H1 (cell line): Measurements from ENCODE around the gene TTC3. TPM values are rescaled to one million over a fixed set of nuclear protein-coding genes. Genes with fewer than 3 reads are reported as not detected.

Source experiments
- CTCF ChIA-PET: fragments of 300-600 bp; sonication (Branson Sonifier 250); formaldehyde crosslinking; loops from one replicate; lab custom pipeline; 2021; ENCODE audit not compliant: partially characterized antibody; lab: Charles Lee
- POLR2A ChIA-PET: fragments of 300-600 bp; sonication (Branson Sonifier 250); formaldehyde crosslinking; loops from one replicate; lab custom pipeline; 2021; ENCODE audit warnings: inconsistent platforms; ENCODE audit not compliant: partially characterized antibody; lab: Charles Lee
- DNase-seq, 2 experiments: peaks; one replicate each; pipeline versions ENCODE4 v3.0.0 to v3.0.0-alpha.2; 2010 to 2022; ENCODE audit warnings: low spot score in 2 of 2, low read depth in 1 of 2, mixed read lengths in 1 of 2
- FAIRE-seq: peaks from 2 replicates; lab custom pipeline; 2011; peaks lifted over from hg19 to GRCh38; lab: Jason Lieb, UNC
- H2AFZ ChIP-seq: 2 replicates; pipeline ENCODE4 v1.8.1; 2012; ENCODE audit warnings: low read length, inconsistent platforms
- H2AK5ac ChIP-seq: 2 replicates; pipeline ENCODE4 v1.6.1; 2013; ENCODE audit warnings: low read depth, low read length
- H2BK120ac ChIP-seq: replicated peaks from 2 replicates; pipeline ENCODE3; 2013; ENCODE audit warnings: low read depth, low read length, inconsistent platforms
- H2BK12ac ChIP-seq: 2 replicates; pipeline ENCODE4 v1.6.1; 2013; ENCODE audit warnings: low read depth, low read length
- H2BK15ac ChIP-seq: 2 replicates; pipeline ENCODE4 v1.6.1; 2013; ENCODE audit warnings: low read length
- H2BK20ac ChIP-seq: 2 replicates; pipeline ENCODE4 v1.6.1; 2013; ENCODE audit warnings: low read length
- H2BK5ac ChIP-seq: 2 replicates; pipeline ENCODE4 v1.6.1; 2013; ENCODE audit warnings: low read depth, low read length
- H3K14ac ChIP-seq: 2 replicates; pipeline ENCODE4 v1.6.1; 2013; ENCODE audit warnings: inconsistent platforms; ENCODE audit not compliant: insufficient read length
- H3K18ac ChIP-seq: 2 replicates; pipeline ENCODE4 v1.6.1; 2013; ENCODE audit warnings: low read length; ENCODE audit errors: extremely low read depth
- H3K23ac ChIP-seq: 2 replicates; pipeline ENCODE4 v1.6.1; 2013; ENCODE audit warnings: inconsistent platforms; ENCODE audit not compliant: insufficient read length
- H3K23me2 ChIP-seq: 2 replicates; pipeline ENCODE4 v1.6.1; 2013; ENCODE audit warnings: low read depth, low read length
- H3K27ac ChIP-seq: 2 replicates; pipeline ENCODE4 v1.6.1; 2011; ENCODE audit warnings: low read depth, low read length, inconsistent platforms
- H3K27me3 ChIP-seq, 4 experiments: replicated peaks in 1 of 4; 1 replicate in 1 of 4; 2 replicates in 3 of 4; pipeline versions ENCODE4 v1.6.1 to v1.8.1; 2011 to 2013; ENCODE audit warnings: low read length in 3 of 4, mild to moderate bottlenecking in 3 of 4, inconsistent platforms in 2 of 4, mixed read lengths in 2 of 4, moderate library complexity in 1 of 4; ENCODE audit not compliant: control insufficient read depth in 3 of 4, insufficient read depth in 3 of 4; ENCODE audit errors: extremely low read depth in 1 of 4
- H3K36me3 ChIP-seq, 4 experiments: 2 replicates each; pipeline versions ENCODE4 v1.6.1 to v1.8.1; 2011 to 2013; ENCODE audit warnings: mild to moderate bottlenecking in 4 of 4, low read length in 3 of 4, moderate library complexity in 2 of 4, control low read depth in 1 of 4, inconsistent platforms in 1 of 4; ENCODE audit not compliant: insufficient read depth in 4 of 4, control insufficient read depth in 2 of 4
- H3K4ac ChIP-seq: replicated peaks from 2 replicates; pipeline ENCODE3; 2013; ENCODE audit warnings: low read length, low read depth, mixed read lengths, inconsistent platforms; ENCODE audit not compliant: insufficient read length
- H3K4me1 ChIP-seq, 4 experiments: replicated peaks in 1 of 4; 1 replicate in 1 of 4; 2 replicates in 3 of 4; pipeline versions ENCODE4 v1.6.1 to v1.8.1; 2011 to 2013; ENCODE audit warnings: low read length in 3 of 4, inconsistent platforms in 2 of 4, mixed read lengths in 1 of 4; ENCODE audit not compliant: insufficient read depth in 4 of 4, control insufficient read depth in 3 of 4
- H3K4me2 ChIP-seq, 2 experiments: 2 replicates each; pipeline versions ENCODE4 v1.6.1 to v1.8.1; 2011 to 2013; ENCODE audit warnings: low read depth in 2 of 2, low read length in 2 of 2, control low read depth in 1 of 2, inconsistent platforms in 1 of 2, mild to moderate bottlenecking in 1 of 2; ENCODE audit not compliant: insufficient read depth in 1 of 2
- H3K4me3 ChIP-seq, 4 experiments: fragments of 200-600, 300-600 bp in 1 of 4; sonication (generic), shearing (Covaris generic), sonication (Bioruptor Twin) in 1 of 4; 2 replicates each; pipeline versions ENCODE4 v1.5.1 to v1.8.1; 2011 to 2016; ENCODE audit warnings: low read length in 4 of 4, low read depth in 3 of 4, control low read depth in 2 of 4, inconsistent platforms in 2 of 4, mild to moderate bottlenecking in 2 of 4, mixed read lengths in 1 of 4, moderate library complexity in 1 of 4; ENCODE audit not compliant: insufficient read depth in 2 of 4; ENCODE audit errors: extremely low read depth in 1 of 4
- H3K56ac ChIP-seq: replicated peaks from 2 replicates; pipeline ENCODE3; 2013; ENCODE audit warnings: low read depth, mild to moderate bottlenecking, mixed read lengths, low read length, inconsistent platforms; ENCODE audit not compliant: insufficient read length
- H3K79me1 ChIP-seq: 2 replicates; pipeline ENCODE4 v1.6.1; 2013; ENCODE audit warnings: low read depth, low read length, control low read depth
- H3K79me2 ChIP-seq, 2 experiments: 2 replicates each; pipeline versions ENCODE4 v1.6.1 to v1.8.1; 2012 to 2013; ENCODE audit warnings: low read length in 2 of 2, mild to moderate bottlenecking in 2 of 2, inconsistent platforms in 1 of 2; ENCODE audit not compliant: insufficient read depth in 2 of 2, control insufficient read depth in 1 of 2
- H3K9ac ChIP-seq, 4 experiments: replicated peaks in 1 of 4; 1 replicate in 1 of 4; 2 replicates in 3 of 4; pipeline versions ENCODE4 v1.6.1 to v1.8.1; 2011 to 2013; ENCODE audit warnings: low read depth in 3 of 4, low read length in 3 of 4, control low read depth in 2 of 4, mild to moderate bottlenecking in 2 of 4, moderate library complexity in 2 of 4, inconsistent platforms in 1 of 4; ENCODE audit errors: extremely low read depth in 1 of 4
- H3K9me3 ChIP-seq, 2 experiments: 2 replicates each; pipeline versions ENCODE4 v1.6.1 to v1.8.1; 2012 to 2013; ENCODE audit warnings: mild to moderate bottlenecking in 2 of 2, moderate library complexity in 2 of 2, control low read depth in 1 of 2, inconsistent platforms in 1 of 2, low read depth in 1 of 2, low read length in 1 of 2, mixed read lengths in 1 of 2; ENCODE audit not compliant: insufficient read depth in 2 of 2
- H4K20me1 ChIP-seq, 2 experiments: replicated peaks in 1 of 2; 2 replicates each; pipeline versions ENCODE3 to v1.8.1; 2011 to 2013; ENCODE audit warnings: inconsistent platforms in 2 of 2, low read length in 2 of 2, mild to moderate bottlenecking in 1 of 2; ENCODE audit not compliant: insufficient read depth in 2 of 2, control insufficient read depth in 1 of 2
- H4K5ac ChIP-seq: 2 replicates; pipeline ENCODE4 v1.6.1; 2013; ENCODE audit warnings: low read length, low read depth, mixed read lengths, inconsistent platforms; ENCODE audit not compliant: insufficient read length
- H4K8ac ChIP-seq: 2 replicates; pipeline ENCODE4 v1.8.0; 2013; ENCODE audit warnings: mild to moderate bottlenecking, moderate library complexity, low read length, inconsistent platforms; ENCODE audit not compliant: insufficient read depth; ENCODE audit errors: extremely low read depth
- H4K91ac ChIP-seq: replicated peaks from 2 replicates; pipeline ENCODE3; 2013; ENCODE audit warnings: low read length, mixed read lengths, inconsistent platforms; ENCODE audit not compliant: insufficient read length
- ATF2 ChIP-seq: IDR thresholded peaks from 2 replicates; pipeline ENCODE4 v1.6.1; 2012; ENCODE audit warnings: low read length, inconsistent platforms
- ATF3 ChIP-seq: IDR thresholded peaks from 2 replicates; pipeline ENCODE4 v1.6.1; 2011; ENCODE audit warnings: low read depth, mild to moderate bottlenecking, low read length; ENCODE audit not compliant: insufficient read depth
- CEBPB ChIP-seq: IDR thresholded peaks from 2 replicates; pipeline ENCODE4 v1.6.1; 2012; ENCODE audit warnings: low read depth, low read length
- CHD1 ChIP-seq: IDR thresholded peaks from 2 replicates; pipeline ENCODE4 v1.6.1; 2012; ENCODE audit warnings: low read depth, low read length, improper control_type of control experiment
- CREB1 ChIP-seq: IDR thresholded peaks from 2 replicates; pipeline ENCODE4 v1.6.1; 2012; ENCODE audit warnings: inconsistent platforms
- EZH2 ChIP-seq: fragments of 200-600 bp; sonication (generic); IDR thresholded peaks from 2 replicates; pipeline ENCODE4 v1.7.1; 2012; ENCODE audit warnings: low read depth, mild to moderate bottlenecking, moderate library complexity, low read length, inconsistent platforms; ENCODE audit not compliant: severe bottlenecking
- KDM5A ChIP-seq: fragments of 200-600 bp; IDR thresholded peaks from 2 replicates; pipeline ENCODE4 v1.7.1; 2012; ENCODE audit warnings: mild to moderate bottlenecking, low read length, inconsistent platforms, mixed read lengths
- NANOG ChIP-seq: IDR thresholded peaks from 2 replicates; pipeline ENCODE4 v1.6.1; 2011; ENCODE audit warnings: low read length, low read depth, mild to moderate bottlenecking, inconsistent platforms; ENCODE audit not compliant: insufficient read depth, poor library complexity, severe bottlenecking
- POLR2A ChIP-seq, 2 experiments: IDR thresholded peaks; 1 replicate in 1 of 2; 2 replicates in 1 of 2; pipeline ENCODE4 v1.6.1; 2011; ENCODE audit warnings: low read depth in 2 of 2, low read length in 2 of 2, mild to moderate bottlenecking in 2 of 2; ENCODE audit errors: control extremely low read depth in 1 of 2
- POU5F1 ChIP-seq: IDR thresholded peaks from 2 replicates; pipeline ENCODE4 v1.6.1; 2011; ENCODE audit warnings: low read depth, mild to moderate bottlenecking, low read length, moderate library complexity
- RNF2 ChIP-seq: fragments of 200-900, 300-1000 bp; sonication (generic); IDR thresholded peaks from 2 replicates; pipeline ENCODE4 v1.7.1; 2016; ENCODE audit warnings: borderline replicate concordance, low read depth, mild to moderate bottlenecking, antibody characterized with exemption, low read length; ENCODE audit not compliant: poor library complexity, severe bottlenecking; ENCODE audit errors: missing control alignments
- SP1 ChIP-seq: IDR thresholded peaks from 2 replicates; pipeline ENCODE4 v1.6.1; 2011; ENCODE audit warnings: low read depth, low read length
- SP4 ChIP-seq: IDR thresholded peaks from 2 replicates; pipeline ENCODE4 v1.6.1; 2012; ENCODE audit warnings: low read length, inconsistent platforms
- WGBS, 2 experiments: shearing (Covaris generic) in 1 of 2; methylation state at CpG; one replicate each; pipeline versions ENCODE4 v1.1.6 to v1.1.7; 2013 to 2015; ENCODE audit warnings: low lambda C conversion rate in 2 of 2, mixed read lengths in 2 of 2, inconsistent platforms in 1 of 2, low coverage in 1 of 2, missing lambda C conversion rate in 1 of 2; ENCODE audit not compliant: insufficient replicate concordance in 2 of 2, insufficient coverage in 1 of 2, insufficient read length in 1 of 2; ENCODE audit errors: extremely low coverage in 1 of 2, missing lambda C conversion rate in 1 of 2; 5-methylcytosine and 5-hydroxymethylcytosine counted together
- polyA plus RNA-seq, 7 experiments: library from polyadenylated mRNA; depleted of rRNA in 3 of 7; stranded (reverse) in 5 of 7; unstranded in 2 of 7; fragments of >200 nt in 5 of 7; fragments of 200-250 nt in 2 of 7; gene quantifications; 1 replicate in 5 of 7; 2 replicates in 1 of 7; 4 replicates in 1 of 7; pipeline versions ENCODE4 v1.2.1 to v1.2.3, GENCODE V29; 2011 to 2013; ENCODE audit warnings: missing spikeins in 2 of 7, mixed read lengths in 2 of 7
- total RNA-seq: library from RNA; stranded (reverse); fragmentation: NEBNext Ultra II Directional; extraction: Animal tissue kit (Norgen Biotek cat#: 25700); gene quantifications from 2 replicates; pipeline ENCODE4 v1.2.1, GENCODE V29; 2021

Gene TTC3
- total and polyA plus RNA-seq, 2 of the 8 experiments (the other 6 are each of a cell fraction or from before 2014, with no cell fraction given), result 11.0 to 36.2 TPM

GRCh38 chr21:37251294-37251634 is 178.2 kb downstream of the TTC3 start:
- Histone ChIP-seq H3K27ac (no peak overlapping the region), H3K56ac (no peak overlapping the region), H3K23ac (no peak overlapping the region), H3K27me3 (no peaks in the 10 kb centered on the region), H3K79me1 (peaks cover 8% of the 10 kb centered on the region), H3K4me2 (no peak overlapping the region), H3K4ac (no peak overlapping the region), H2BK5ac (no peak overlapping the region), H4K20me1 (peaks cover 5 to 6% of the 10 kb centered on the region in 2 experiments), H2BK120ac (no peak overlapping the region), H4K91ac (no peak overlapping the region), H3K23me2 (no peaks in the 10 kb centered on the region), H3K4me3 (no peak overlapping the region), H4K8ac (no peak overlapping the region), H3K4me1 (no peaks in the 10 kb centered on the region), H2BK15ac (no peak overlapping the region), H3K14ac (no peak overlapping the region), H2BK20ac (no peak overlapping the region), H3K79me2 (peaks cover 6 to 98% of the 10 kb centered on the region in 2 experiments), H3K36me3 (no peaks in the 10 kb centered on the region), H2AK5ac (no peak overlapping the region), H2AFZ (no peak overlapping the region), H3K9ac (no peak overlapping the region), H3K18ac (no peak overlapping the region), H3K9me3 (no peaks in the 10 kb centered on the region), H4K5ac (no peak overlapping the region), H2BK12ac (no peak overlapping the region)
- WGBS, 2 experiments, result 85% methylated on average over 2 of the region's 2 CpGs; no CpG with 5 or more reads in 1 of the 2 experiments
- ChIA-PET CTCF (no interaction called here), POLR2A (no interaction called here)
- FAIRE-seq, result no peak
- no peak for DNase-seq
- TF ChIP-seq POU5F1 (no peak), SP4 (no peak), KDM5A (no peak), ATF2 (no peak), SP1 (no peak), CHD1 (no peak), EZH2 (no peak), CEBPB (no peak), RNF2 (no peak), POLR2A (IDR thresholded peaks at IDR 0.05; ENCODE audit: control extremely low read depth in 1 of 2, low read depth in 2 of 2, low read length in 2 of 2) (no peak), NANOG (no peak), ATF3 (no peak), CREB1 (no peak)
